ENCODE results near the gene IFITM10.

Gene IFITM10

GRCh38 chr11:1774886-1775285, 24.5 kb upstream of the IFITM10 start:
- H3K4me3 ChIP-seq (ENCODE audit: low read depth, low read length) = no peak overlapping the region
- no peak for TF ChIP-seq POLR2A (IDR thresholded peaks at IDR 0.05; ENCODE audit: extremely low read depth, insufficient read length)
- TF ChIP-seq CTCF (IDR thresholded peaks at IDR 0.05; ENCODE audit: low read depth, low read length) = no peak
- TF ChIP-seq MAX (IDR thresholded peaks at IDR 0.05; ENCODE audit: low read depth, low read length) = no peak
- no peak for TF ChIP-seq MYC (IDR thresholded peaks at IDR 0.05; ENCODE audit: low read depth, low read length)
- no peak for DNase-seq (ENCODE audit: low read depth)

DNA sequence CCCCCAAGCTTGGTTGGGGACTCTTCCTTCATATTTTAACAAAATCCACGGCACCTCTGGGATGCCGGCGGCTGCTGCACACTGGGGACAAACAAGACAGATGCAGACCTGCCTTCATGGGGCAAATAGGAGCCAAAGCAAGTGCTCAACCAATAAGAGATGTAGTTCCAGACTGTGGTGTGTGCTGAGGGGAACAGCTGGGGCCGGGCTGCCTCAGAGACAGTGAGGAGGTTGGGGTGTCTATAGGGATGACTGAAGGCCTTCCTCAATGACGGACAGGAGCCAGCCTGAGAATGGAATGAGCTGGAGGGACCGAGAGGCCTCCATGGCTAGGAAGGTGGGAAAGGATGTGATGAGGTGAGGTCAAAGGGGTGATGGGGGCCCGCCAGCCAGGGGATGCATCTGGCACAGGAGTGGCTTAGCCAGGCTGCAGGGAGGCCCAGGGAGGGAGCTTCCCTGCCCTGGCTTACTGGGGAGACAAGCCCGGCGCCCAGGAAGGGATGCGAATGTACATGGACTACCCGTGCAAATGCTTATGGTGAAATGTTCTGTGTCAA, 23.7 kb upstream of the IFITM10 start:
- no peak for DNase-seq (ENCODE audit: low read depth)
- TF ChIP-seq POLR2A (IDR thresholded peaks at IDR 0.05; ENCODE audit: extremely low read depth, insufficient read length) = no peak
- TF ChIP-seq CTCF (IDR thresholded peaks at IDR 0.05; ENCODE audit: low read depth, low read length) = no peak
- no peak for TF ChIP-seq MAX (IDR thresholded peaks at IDR 0.05; ENCODE audit: low read depth, low read length)
- no peak for TF ChIP-seq MYC (IDR thresholded peaks at IDR 0.05; ENCODE audit: low read depth, low read length)
- no peak overlapping the region for H3K4me3 ChIP-seq (ENCODE audit: low read depth, low read length)

GRCh38 chr11:1773131-1773993, 23.0 kb upstream of the IFITM10 start:
- H3K4me3 ChIP-seq (ENCODE audit: low read depth, low read length) = no peak overlapping the region
- no peak for DNase-seq (ENCODE audit: low read depth)
- TF ChIP-seq CTCF (IDR thresholded peaks at IDR 0.05; ENCODE audit: low read depth, low read length) (no peak), POLR2A (IDR thresholded peaks at IDR 0.05; ENCODE audit: extremely low read depth, insufficient read length) (no peak), MYC (IDR thresholded peaks at IDR 0.05; ENCODE audit: low read depth, low read length) (no peak), MAX (IDR thresholded peaks at IDR 0.05; ENCODE audit: low read depth, low read length) (no peak)

- TF ChIP-seq POLR2A (IDR thresholded peaks at IDR 0.05; ENCODE audit: extremely low read depth, insufficient read length) (no peak), MAX (IDR thresholded peaks at IDR 0.05; ENCODE audit: low read depth, low read length) (peak; percentile 7; the same call in 1 of the 2 replicates), CTCF (IDR thresholded peaks at IDR 0.05; ENCODE audit: low read depth, low read length) (no peak), MYC (IDR thresholded peaks at IDR 0.05; ENCODE audit: low read depth, low read length) (no peak)
- H3K4me3 ChIP-seq (ENCODE audit: low read depth, low read length) = peak overlapping the region; percentile 14
- peak; percentile 98 for DNase-seq (ENCODE audit: low read depth)
Measured at GRCh38 chr11:1772270-1773130, 22.1 kb upstream of the IFITM10 start.

DNA sequence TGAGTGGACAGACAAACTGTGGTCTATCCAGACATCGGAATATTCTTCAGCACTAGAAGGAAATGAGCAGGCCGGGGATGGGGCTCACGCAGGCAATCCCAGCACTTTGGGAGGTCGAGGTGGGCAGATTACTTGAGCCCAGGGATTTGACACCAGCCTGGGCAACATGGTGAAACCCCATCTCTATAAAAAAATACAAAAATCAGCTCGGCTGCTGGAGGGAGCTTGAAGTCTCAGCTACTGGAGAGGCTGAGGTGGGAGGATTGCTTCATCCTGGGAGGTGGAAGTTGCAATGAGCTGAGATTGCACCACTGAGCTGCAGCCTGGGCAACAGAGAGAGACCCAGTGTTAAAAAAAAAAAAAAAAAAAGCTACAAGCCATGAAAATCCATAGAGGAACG, 21.3 kb upstream of the IFITM10 start:
- peak; percentile 89 for DNase-seq (ENCODE audit: low read depth)
- H3K4me3 ChIP-seq (ENCODE audit: low read depth, low read length) = peak overlapping the region; percentile 22
- TF ChIP-seq MYC (IDR thresholded peaks at IDR 0.05; ENCODE audit: low read depth, low read length) (no peak), MAX (IDR thresholded peaks at IDR 0.05; ENCODE audit: low read depth, low read length) (no peak), POLR2A (IDR thresholded peaks at IDR 0.05; ENCODE audit: extremely low read depth, insufficient read length) (no peak), CTCF (IDR thresholded peaks at IDR 0.05; ENCODE audit: low read depth, low read length) (no peak)

All from NB4 (cell line).